22Rv1 (cell line): ENCODE measurements around the gene POSTN.

Experiments used
- ZFX ChIP-seq: fragments of 450-650 bp; IDR thresholded peaks from 2 replicates; pipeline ENCODE4 v1.6.1; 2017; ENCODE audit warnings: antibody characterized with exemption, borderline replicate concordance
- TF ChIP-seq, protein P1 (sequence below): fragments of 450-650 bp; IDR thresholded peaks from 2 replicates; pipeline ENCODE4 v1.5.1; 2017; ENCODE audit warnings: mild to moderate bottlenecking

DNA sequence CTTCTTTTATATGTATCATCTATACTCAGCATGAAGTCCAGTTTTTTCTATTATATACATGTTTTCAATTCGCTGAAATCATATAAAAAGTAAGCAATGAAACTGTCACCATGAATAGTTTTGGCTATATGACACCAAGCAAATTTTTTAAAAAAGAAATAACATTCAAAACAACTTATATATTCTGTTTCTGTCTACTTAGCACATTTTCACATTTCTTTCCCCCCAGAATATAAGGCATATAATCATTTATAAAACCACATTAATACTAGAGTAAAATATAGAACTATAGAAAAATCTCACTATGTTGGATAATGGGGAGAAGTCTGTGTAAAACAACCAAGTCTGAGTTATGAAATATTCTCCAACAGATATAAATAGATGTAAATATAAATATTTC, 33.1 kb downstream of the POSTN start:
- TF ChIP-seq, protein P1, sequence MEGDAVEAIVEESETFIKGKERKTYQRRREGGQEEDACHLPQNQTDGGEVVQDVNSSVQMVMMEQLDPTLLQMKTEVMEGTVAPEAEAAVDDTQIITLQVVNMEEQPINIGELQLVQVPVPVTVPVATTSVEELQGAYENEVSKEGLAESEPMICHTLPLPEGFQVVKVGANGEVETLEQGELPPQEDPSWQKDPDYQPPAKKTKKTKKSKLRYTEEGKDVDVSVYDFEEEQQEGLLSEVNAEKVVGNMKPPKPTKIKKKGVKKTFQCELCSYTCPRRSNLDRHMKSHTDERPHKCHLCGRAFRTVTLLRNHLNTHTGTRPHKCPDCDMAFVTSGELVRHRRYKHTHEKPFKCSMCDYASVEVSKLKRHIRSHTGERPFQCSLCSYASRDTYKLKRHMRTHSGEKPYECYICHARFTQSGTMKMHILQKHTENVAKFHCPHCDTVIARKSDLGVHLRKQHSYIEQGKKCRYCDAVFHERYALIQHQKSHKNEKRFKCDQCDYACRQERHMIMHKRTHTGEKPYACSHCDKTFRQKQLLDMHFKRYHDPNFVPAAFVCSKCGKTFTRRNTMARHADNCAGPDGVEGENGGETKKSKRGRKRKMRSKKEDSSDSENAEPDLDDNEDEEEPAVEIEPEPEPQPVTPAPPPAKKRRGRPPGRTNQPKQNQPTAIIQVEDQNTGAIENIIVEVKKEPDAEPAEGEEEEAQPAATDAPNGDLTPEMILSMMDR: no peak
- no peak for TF ChIP-seq ZFX
